Left colon (tissue), 2 donors: ENCODE data around the gene PARK7. TPM values are rescaled to one million over a fixed set of nuclear protein-coding genes. Genes with fewer than 3 reads are reported as not detected.

ENCODE experiments used
- ATAC-seq: fragments of 200-7000 bp; cut with Tn5 transposase; one replicate; pipeline ENCODE4 v1.9.1; 2020; ENCODE audit warnings: mild to moderate bottlenecking, moderate library complexity
- DNase-seq, 2 donors: peaks; one replicate each; pipeline ENCODE4 v3.0.0-alpha.2; 2020
- intact Hi-C, 2 donors: fragments of 100-400 bp; cut with DNase I in 1 of 2; cut with micrococcal nuclease in 1 of 2; formaldehyde crosslinking; loops; one replicate each; pipeline versions ENCODE4 v1.11.2 to v1.14.0; 2022; cut with DNase I, micrococcal nuclease
- total RNA-seq, 2 donors: library from RNA; stranded (reverse); fragmentation: NEBNext Ultra II Directional; extraction: Animal tissue kit (Norgen Biotek cat#: 25700); gene quantifications; one replicate each; pipeline ENCODE4 v1.2.1, GENCODE V29; 2021
- donor health status: DM: no; HTN: no; CAD: no.
- donor health status: DM: yes; HTN: yes; CAD: no.

PARK7 gene
- total RNA-seq, 2 donors from 2014 or later: 167 to 171 TPM

- ATAC-seq (no peak), DNase-seq (no peak)
- intact Hi-C loops: no loop called here
Measured at GRCh38 chr1:8002921-8003320, 41.4 kb downstream of the PARK7 start.

GRCh38 chr1:8003438-8004112 is 42.1 kb downstream of the PARK7 start:
- ATAC-seq (peak; percentile 78), DNase-seq (no peak)
- intact Hi-C loops: no loop called here

GRCh38 chr1:8004113-8004802 is 42.7 kb downstream of the PARK7 start:
- intact Hi-C loops: no loop called here
- no peak for DNase-seq
- ATAC-seq: no peak

GRCh38 chr1:8004803-8005573 is 43.5 kb downstream of the PARK7 start:
- peak; percentile 35 for ATAC-seq
- intact Hi-C loops: no loop called here
- peak; percentile 28 to 65 for DNase-seq

GRCh38 chr1:8006037-8006963 is 44.8 kb downstream of the PARK7 start:
- ATAC-seq: no peak
- no peak for DNase-seq
- intact Hi-C loops: no loop called here

GRCh38 chr1:8009043-8010002 is 47.8 kb downstream of the PARK7 start:
- no peak for DNase-seq
- ATAC-seq: no peak
- intact Hi-C loops: loop anchor here (10.0 kb wide), 1 partner anchor 335 kb away; no protein-coding TSS in a partner anchor

GRCh38 chr1:8010080-8010664 is 48.7 kb downstream of the PARK7 start:
- no peak for ATAC-seq
- intact Hi-C loops: loop anchor here (10.0 kb wide), 1 partner anchor 335 kb away; no protein-coding TSS in a partner anchor
- DNase-seq: no peak

GRCh38 chr1:8011016-8011415 is 49.5 kb downstream of the PARK7 start:
- intact Hi-C loops: loop anchor here (10.0 kb wide), 1 partner anchor 334 kb away; no protein-coding TSS in a partner anchor
- ATAC-seq: no peak
- no peak for DNase-seq

- intact Hi-C loops: loop anchor here (10.0 kb wide), 1 partner anchor 333 kb away; no protein-coding TSS in a partner anchor
- no peak for DNase-seq
- ATAC-seq: no peak
Measured at GRCh38 chr1:8011923-8012858, 50.7 kb downstream of the PARK7 start.

GRCh38 chr1:8012955-8013354 is 51.4 kb downstream of the PARK7 start:
- intact Hi-C loops: loop anchor here (10.0 kb wide), 1 partner anchor 332 kb away; no protein-coding TSS in a partner anchor
- DNase-seq: no peak
- ATAC-seq: no peak

- ATAC-seq (no peak), DNase-seq (no peak)
- intact Hi-C loops: loop anchor here (10.0 kb wide), 1 partner anchor 331 kb away; no protein-coding TSS in a partner anchor
Measured at GRCh38 chr1:8013399-8013798, 51.9 kb downstream of the PARK7 start.

GRCh38 chr1:8013800-8014199 is 52.3 kb downstream of the PARK7 start:
- no peak for DNase-seq
- no peak for ATAC-seq
- intact Hi-C loops: loop anchor here (10.0 kb wide), 1 partner anchor 331 kb away; no protein-coding TSS in a partner anchor

GRCh38 chr1:8014381-8014988 is 53.0 kb downstream of the PARK7 start:
- ATAC-seq: no peak

GRCh38 chr1:8015036-8015808 is 53.7 kb downstream of the PARK7 start:
- peak in 1 of 2 donors; percentile 41 for DNase-seq
- ATAC-seq: peak; percentile 60
- intact Hi-C loops: loop anchor here (10.0 kb wide), 1 partner anchor 330 kb away; no protein-coding TSS in a partner anchor

More at GRCh38 chr1:8014381-8014988, 53.0 kb downstream of the PARK7 start:
- intact Hi-C loops: loop anchor here (10.0 kb wide), 1 partner anchor 330 kb away; no protein-coding TSS in a partner anchor
- DNase-seq: no peak
